GM19035 (cell line): Measurements from ENCODE around the gene CLMP.
"Not testable (repeated sequence)": the region's sequence is repeated elsewhere in the genome, so short reads cannot be mapped to it uniquely, and the experiment has no call there.

Experiments used
- ATAC-seq: cut with Tn5 transposase; IDR thresholded peaks from one replicate; pipeline ENCODE4 v1.9.1; 2021; ENCODE audit not compliant: unreplicated experiment

CLMP gene

GRCh38 chr11:123060277-123061000 lies 134.6 kb downstream of the CLMP start:
- no peak for ATAC-seq

GRCh38 chr11:123059041-123059920 lies 135.8 kb downstream of the CLMP start:
- ATAC-seq: not testable (repeated sequence)

GRCh38 chr11:123057661-123058305 lies 137.3 kb downstream of the CLMP start:
- ATAC-seq: no peak

- no peak for ATAC-seq
Observed at GRCh38 chr11:123056835-123057491, 138.1 kb downstream of the CLMP start.

- no peak for ATAC-seq
Observed at GRCh38 chr11:123055191-123055901, 139.7 kb downstream of the CLMP start.

- peak; percentile 83 for ATAC-seq
Observed at GRCh38 chr11:123054301-123055065, 140.6 kb downstream of the CLMP start.

- no peak for ATAC-seq
Observed at GRCh38 chr11:123052901-123053721, 141.9 kb downstream of the CLMP start.

GRCh38 chr11:123051634-123052033 lies 143.4 kb downstream of the CLMP start:
- ATAC-seq: no peak

GRCh38 chr11:123051146-123051545 lies 143.9 kb downstream of the CLMP start:
- no peak for ATAC-seq

- no peak for ATAC-seq
Observed at GRCh38 chr11:123047947-123048293, 147.1 kb downstream of the CLMP start.

- no peak for ATAC-seq
Observed at GRCh38 chr11:123047266-123047946, 147.6 kb downstream of the CLMP start.

- ATAC-seq: no peak
Observed at GRCh38 chr11:123046473-123047259, 148.4 kb downstream of the CLMP start.

GRCh38 chr11:123045101-123045500 lies 149.9 kb downstream of the CLMP start:
- no peak for ATAC-seq

GRCh38 chr11:123041185-123041584 lies 153.9 kb downstream of the CLMP start:
- no peak for ATAC-seq

- ATAC-seq: no peak
Observed at GRCh38 chr11:123040111-123040432, 155.0 kb downstream of the CLMP start.

GRCh38 chr11:123035831-123036230 lies 159.2 kb downstream of the CLMP start:
- no peak for ATAC-seq

GRCh38 chr11:123034597-123034996 lies 160.5 kb downstream of the CLMP start:
- no peak for ATAC-seq

GRCh38 chr11:123033895-123034294 lies 161.2 kb downstream of the CLMP start:
- no peak for ATAC-seq
